Keratinocyte (primary cell): ENCODE results near the gene CISH. TPM values are rescaled to one million over a fixed set of nuclear protein-coding genes. Genes with fewer than 3 reads are reported as not detected.

Experiments
- DNase-seq: peaks from one replicate; pipeline ENCODE4 v3.0.0-alpha.2; 2011; ENCODE audit warnings: low read depth, missing footprints, low spot score
- FAIRE-seq: peaks from 2 replicates; lab custom pipeline; 2011; peaks lifted over from hg19 to GRCh38; lab: Jason Lieb, UNC
- H2AFZ ChIP-seq: 2 replicates; pipeline ENCODE4 v1.6.0; 2012; ENCODE audit warnings: low read length, control low read depth, inconsistent platforms; ENCODE audit not compliant: control insufficient read depth
- H3K27ac ChIP-seq: 2 replicates; pipeline ENCODE4 v1.5.1; 2011; ENCODE audit warnings: low read length; ENCODE audit not compliant: control insufficient read depth, insufficient read depth
- H3K27me3 ChIP-seq: 3 replicates; pipeline ENCODE4 v1.6.0; 2011; ENCODE audit warnings: low read length; ENCODE audit not compliant: control insufficient read depth, insufficient read depth; ENCODE audit errors: extremely low read depth
- H3K36me3 ChIP-seq, 2 experiments: 2 replicates in 1 of 2; 3 replicates in 1 of 2; pipeline ENCODE4 v1.5.1; 2011; ENCODE audit warnings: low read length in 2 of 2, mild to moderate bottlenecking in 1 of 2; ENCODE audit not compliant: control insufficient read depth in 2 of 2, insufficient read depth in 2 of 2; ENCODE audit errors: extremely low read depth in 1 of 2
- H3K4me1 ChIP-seq: 3 replicates; pipeline ENCODE4 v1.5.1; 2011; ENCODE audit warnings: low read length; ENCODE audit not compliant: control insufficient read depth, insufficient read depth; ENCODE audit errors: extremely low read depth
- H3K4me2 ChIP-seq: 3 replicates; pipeline ENCODE4 v1.6.0; 2011; ENCODE audit warnings: low read depth, low read length; ENCODE audit not compliant: control insufficient read depth, insufficient read depth; ENCODE audit errors: extremely low read depth
- H3K4me3 ChIP-seq, 3 experiments: fragments of 200-600 bp in 1 of 3; sonication (generic) in 1 of 3; 2 replicates in 2 of 3; 3 replicates in 1 of 3; pipeline ENCODE4 v1.5.1; 2011 to 2016; ENCODE audit warnings: low read length in 3 of 3, mild to moderate bottlenecking in 3 of 3, control low read depth in 2 of 3, inconsistent platforms in 1 of 3, low read depth in 1 of 3, mixed read lengths in 1 of 3, mixed run types in 1 of 3, moderate library complexity in 1 of 3; ENCODE audit not compliant: control insufficient read depth in 2 of 3, insufficient read depth in 2 of 3; ENCODE audit errors: extremely low read depth in 1 of 3
- H3K79me2 ChIP-seq: 2 replicates; pipeline ENCODE4 v1.6.0; 2012; ENCODE audit warnings: low read length; ENCODE audit not compliant: control insufficient read depth, insufficient read depth
- H3K9ac ChIP-seq: 3 replicates; pipeline ENCODE4 v1.6.0; 2011; ENCODE audit warnings: low read length; ENCODE audit not compliant: control insufficient read depth, insufficient read depth; ENCODE audit errors: extremely low read depth
- H3K9me1 ChIP-seq: 3 replicates; pipeline ENCODE4 v1.6.0; 2011; ENCODE audit warnings: low read length; ENCODE audit not compliant: control insufficient read depth, insufficient read depth; ENCODE audit errors: extremely low read depth
- H3K9me3 ChIP-seq: 2 replicates; pipeline ENCODE4 v1.5.1; 2012; ENCODE audit warnings: low read depth, low read length; ENCODE audit not compliant: control insufficient read depth
- H4K20me1 ChIP-seq: 3 replicates; pipeline ENCODE4 v1.6.0; 2011; ENCODE audit warnings: low read length; ENCODE audit not compliant: control insufficient read depth, insufficient read depth; ENCODE audit errors: extremely low read depth
- EZH2 ChIP-seq: IDR thresholded peaks from one replicate; pipeline ENCODE4 v1.6.1; 2012; ENCODE audit warnings: inconsistent platforms, mild to moderate bottlenecking, low read length, moderate library complexity
- dilution Hi-C: fragments of 300-500 bp; cut with MboI; formaldehyde crosslinking; loops from one replicate; pipeline ENCODE4 v1.7.0; 2020; ENCODE audit warnings: low sequenced_read_pairs; ENCODE audit not compliant: extremely low pct_ligation_motif_present
- polyA plus RNA-seq, 5 experiments: library from polyadenylated mRNA; depleted of rRNA in 3 of 5; stranded (reverse) in 3 of 5; stranded (forward) in 1 of 5; unstranded in 1 of 5; fragments of >200 nt; gene quantifications; 1 replicate in 1 of 5; 2 replicates in 3 of 5; 3 replicates in 1 of 5; pipeline versions ENCODE4 v1.2.1 to v1.2.3, GENCODE V29; 2011 to 2012; ENCODE audit warnings: missing spikeins in 2 of 5, low read depth in 1 of 5, low replicate concordance in 1 of 5
- TF ChIP-seq, protein P1 (sequence below), 3 experiments: IDR thresholded peaks in 1 of 3; conservative IDR thresholded peaks in 1 of 3; optimal IDR thresholded peaks in 1 of 3; 2 replicates in 2 of 3; 3 replicates in 1 of 3; pipeline versions ENCODE3 to v1.5.1; 2011; ENCODE audit warnings: low read length in 3 of 3, mild to moderate bottlenecking in 3 of 3, moderate library complexity in 2 of 3, control low read depth in 1 of 3, inconsistent platforms in 1 of 3; ENCODE audit not compliant: insufficient read depth in 2 of 3; ENCODE audit errors: extremely low read depth in 1 of 3

CISH gene
- polyA plus RNA-seq, 1 donor (not counting 4 experiments of a cell fraction or from before 2014, with no cell fraction given) = 1.8 TPM

DNA sequence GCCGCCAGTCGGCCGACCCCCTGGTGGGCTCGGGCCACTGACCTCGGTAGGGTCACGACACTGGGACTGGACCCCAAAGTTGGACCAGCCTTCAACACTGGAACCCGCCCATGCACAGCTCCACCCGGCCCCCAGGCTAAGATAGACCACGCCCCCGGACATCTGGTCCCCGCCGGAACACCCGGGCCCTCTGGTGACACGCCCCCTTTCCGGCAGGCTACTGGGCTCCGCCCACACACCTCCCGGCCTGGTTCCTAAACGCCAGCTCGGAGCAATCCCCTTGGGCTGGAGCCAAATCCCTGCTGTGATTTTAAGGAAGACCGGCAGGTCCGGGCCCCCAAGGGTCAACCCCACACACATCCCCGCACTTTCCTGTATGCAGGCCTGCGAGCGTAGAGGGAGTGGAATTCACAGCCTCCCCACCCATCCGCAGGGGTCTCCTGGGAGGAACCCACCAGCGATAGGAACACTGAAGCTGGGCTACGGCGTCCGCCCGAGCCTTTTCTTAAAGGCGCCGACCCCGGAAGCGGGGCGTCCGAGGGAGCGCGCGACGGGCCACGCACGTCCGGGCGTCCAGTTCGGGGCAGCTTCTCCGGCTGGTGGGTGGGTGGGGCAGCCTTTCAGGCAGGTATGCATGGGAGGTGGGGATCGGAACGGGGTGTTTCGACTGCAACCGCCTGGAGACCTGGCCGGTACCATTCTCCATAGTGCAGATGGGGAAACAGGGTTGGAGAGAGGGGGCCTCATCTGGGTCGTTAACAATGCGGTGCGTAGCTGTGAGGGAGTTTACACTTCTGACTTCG lies 42.4 kb downstream of the CISH start, which contains the start of gene HEMK1:
Gene HEMK1 (plus strand): TSS at position 576 of the 803 bp plus-strand sequence. CDS start 1,583 bp downstream, outside the sequence.
- H2AFZ ChIP-seq = peak within 1 kb of the TSS; percentile 97
- no peaks in the 10 kb centered on the region for H3K9me1 ChIP-seq
- H3K9ac ChIP-seq = peak within 1 kb of the TSS; percentile 92
- H3K4me3 ChIP-seq = peak within 1 kb of the TSS; percentile 53 to 97 (median 96)
- dilution Hi-C loops = no loop called here
- H3K4me1 ChIP-seq = peaks cover 18% of the 10 kb centered on the region
- H3K79me2 ChIP-seq = peaks cover 7% of the 10 kb centered on the region
- no peaks in the 10 kb centered on the region for H3K27me3 ChIP-seq
- TF ChIP-seq, protein P1, sequence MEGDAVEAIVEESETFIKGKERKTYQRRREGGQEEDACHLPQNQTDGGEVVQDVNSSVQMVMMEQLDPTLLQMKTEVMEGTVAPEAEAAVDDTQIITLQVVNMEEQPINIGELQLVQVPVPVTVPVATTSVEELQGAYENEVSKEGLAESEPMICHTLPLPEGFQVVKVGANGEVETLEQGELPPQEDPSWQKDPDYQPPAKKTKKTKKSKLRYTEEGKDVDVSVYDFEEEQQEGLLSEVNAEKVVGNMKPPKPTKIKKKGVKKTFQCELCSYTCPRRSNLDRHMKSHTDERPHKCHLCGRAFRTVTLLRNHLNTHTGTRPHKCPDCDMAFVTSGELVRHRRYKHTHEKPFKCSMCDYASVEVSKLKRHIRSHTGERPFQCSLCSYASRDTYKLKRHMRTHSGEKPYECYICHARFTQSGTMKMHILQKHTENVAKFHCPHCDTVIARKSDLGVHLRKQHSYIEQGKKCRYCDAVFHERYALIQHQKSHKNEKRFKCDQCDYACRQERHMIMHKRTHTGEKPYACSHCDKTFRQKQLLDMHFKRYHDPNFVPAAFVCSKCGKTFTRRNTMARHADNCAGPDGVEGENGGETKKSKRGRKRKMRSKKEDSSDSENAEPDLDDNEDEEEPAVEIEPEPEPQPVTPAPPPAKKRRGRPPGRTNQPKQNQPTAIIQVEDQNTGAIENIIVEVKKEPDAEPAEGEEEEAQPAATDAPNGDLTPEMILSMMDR (optimal IDR thresholded peaks at IDR 0.05 in 1 of 3, IDR thresholded peaks at IDR 0.05 in 1 of 3, conservative IDR thresholded peaks at IDR 0.05 in 1 of 3; ENCODE audit: extremely low read depth in 1 of 3, insufficient read depth in 2 of 3, low read length in 3 of 3) = no peak
- TF ChIP-seq EZH2 = no peak
- H3K4me2 ChIP-seq = peak within 1 kb of the TSS; percentile 90
- FAIRE-seq (peak; percentile 58), DNase-seq (peak; percentile 45)
- H4K20me1 ChIP-seq = no peaks in the 10 kb centered on the region
- H3K9me3 ChIP-seq = no peaks in the 10 kb centered on the region
- peaks cover 9 to 10% of the 10 kb centered on the region in 2 experiments for H3K36me3 ChIP-seq
- peak within 1 kb of the TSS; percentile 89 for H3K27ac ChIP-seq

- DNase-seq = peak; percentile 52
- Histone ChIP-seq H3K9me1 (no peaks in the 10 kb centered on the region), H2AFZ (peak within 1 kb of the TSS; percentile 56), H3K9ac (no peak within 1 kb of the TSS), H3K27me3 (no peaks in the 10 kb centered on the region), H3K36me3 (peaks cover 3% of the 10 kb centered on the region in 2 experiments), H3K9me3 (no peaks in the 10 kb centered on the region), H3K4me1 (peaks cover 32% of the 10 kb centered on the region), H4K20me1 (no peaks in the 10 kb centered on the region), H3K79me2 (peaks cover 7% of the 10 kb centered on the region), H3K4me3 (peak within 1 kb of the TSS; percentile 25 to 97 (median 51)), H3K4me2 (peak within 1 kb of the TSS; percentile 85), H3K27ac (no peak within 1 kb of the TSS)
- FAIRE-seq = no peak
- no peak for TF ChIP-seq EZH2
- TF ChIP-seq, protein P1 (optimal IDR thresholded peaks at IDR 0.05 in 1 of 3, IDR thresholded peaks at IDR 0.05 in 1 of 3, conservative IDR thresholded peaks at IDR 0.05 in 1 of 3; ENCODE audit: extremely low read depth in 1 of 3, insufficient read depth in 2 of 3, low read length in 3 of 3) = no peak
- dilution Hi-C loops = no loop called here
Measured at GRCh38 chr3:50567386-50568167, 44.0 kb downstream of the CISH start, which contains the start of gene C3orf18. C3orf18 (minus strand) TSS chr3:50567747; CDS start chr3:50565699, 2,048 bp downstream.
